ENCODE data around the gene MAP2K7.

The MAP2K7 gene

GRCh38 chr19:7888145-7888825 lies 15.4 kb upstream of the MAP2K7 start, which contains the start of gene LRRC8E (continued):
- TF ChIP-seq INSM2 (tag by site-specific recombination; IDR thresholded peaks at IDR 0.05) (0 out of 2 replicates have a peak, but pooled peaks have one; percentile 31), ZNF664 (tag by site-specific recombination; IDR thresholded peaks at IDR 0.05) (no peak), ZNF311 (tag by site-specific recombination; IDR thresholded peaks at IDR 0.05; ENCODE audit: borderline replicate concordance) (no peak), KLF9 (tag by site-specific recombination; IDR thresholded peaks at IDR 0.05; ENCODE audit: low read depth) (peak; percentile 77), ZNF2 (tag by site-specific recombination; IDR thresholded peaks at IDR 0.05) (0 out of 2 replicates have a peak, but pooled peaks have one; percentile 17), AEBP2 (tag by site-specific recombination; IDR thresholded peaks at IDR 0.05; ENCODE audit: borderline replicate concordance) (no peak), ZNF645 (tag by site-specific recombination; IDR thresholded peaks at IDR 0.05) (no peak), ZNF138 (tag by site-specific recombination; IDR thresholded peaks at IDR 0.05; ENCODE audit: borderline replicate concordance) (no peak), YY2 (tag by site-specific recombination; IDR thresholded peaks at IDR 0.05) (no peak), ZNF398 (tag by site-specific recombination; IDR thresholded peaks at IDR 0.05) (no peak; the same call in 1 of the 2 replicates), ZNF335 (tag by site-specific recombination; conservative IDR thresholded peaks at IDR 0.05) (peak; percentile 64), KLF1 (tag by site-specific recombination; IDR thresholded peaks at IDR 0.05) (peak; percentile 87), ZNF776 (tag by site-specific recombination; IDR thresholded peaks at IDR 0.05; ENCODE audit: borderline replicate concordance) (no peak), ZSCAN5A (tag by site-specific recombination; IDR thresholded peaks at IDR 0.05) (no peak), ZNF488 (tag by site-specific recombination; IDR thresholded peaks at IDR 0.05) (no peak), ZNF404 (tag by site-specific recombination; IDR thresholded peaks at IDR 0.05) (no peak), ZNF114 (tag by site-specific recombination; IDR thresholded peaks at IDR 0.05) (no peak), SCRT2 (tag by site-specific recombination; IDR thresholded peaks at IDR 0.05) (no peak), ZNF37A (tag by site-specific recombination; IDR thresholded peaks at IDR 0.05) (no peak), ZNF350 (tag by site-specific recombination; IDR thresholded peaks at IDR 0.05) (no peak), ZNF544 (tag by site-specific recombination; IDR thresholded peaks at IDR 0.05) (no peak), ZNF169 (tag by site-specific recombination; IDR thresholded peaks at IDR 0.05) (no peak), ZNF18 (tag by site-specific recombination; IDR thresholded peaks at IDR 0.05) (no peak), ZNF423 (tag by site-specific recombination; IDR thresholded peaks at IDR 0.05) (no peak), ZFP37 (tag by site-specific recombination; IDR thresholded peaks at IDR 0.05) (no peak), ZNF621 (tag by site-specific recombination; IDR thresholded peaks at IDR 0.05) (no peak), ZNF23 (tag by site-specific recombination; IDR thresholded peaks at IDR 0.05; ENCODE audit: borderline replicate concordance) (no peak), ZNF596 (tag by site-specific recombination; IDR thresholded peaks at IDR 0.05) (no peak), ZNF707 (tag by site-specific recombination; IDR thresholded peaks at IDR 0.05) (no peak), BCL11A (tag by site-specific recombination; IDR thresholded peaks at IDR 0.05; ENCODE audit: low read depth) (no peak), MYNN (tag by site-specific recombination; IDR thresholded peaks at IDR 0.05; ENCODE audit: borderline replicate concordance) (no peak)

Data from HEK293 (cell line).